Measurements from ENCODE around the gene CFAP77. TPM values are rescaled to one million over a fixed set of nuclear protein-coding genes. Genes with fewer than 3 reads are reported as not detected.
A peak's percentile ranks its signal among the peaks of the same experiment; 100 is the strongest.

The CFAP77 gene
- total and polyA plus RNA-seq, 4 donors: 0.38 TPM; not detected in 3

DNA sequence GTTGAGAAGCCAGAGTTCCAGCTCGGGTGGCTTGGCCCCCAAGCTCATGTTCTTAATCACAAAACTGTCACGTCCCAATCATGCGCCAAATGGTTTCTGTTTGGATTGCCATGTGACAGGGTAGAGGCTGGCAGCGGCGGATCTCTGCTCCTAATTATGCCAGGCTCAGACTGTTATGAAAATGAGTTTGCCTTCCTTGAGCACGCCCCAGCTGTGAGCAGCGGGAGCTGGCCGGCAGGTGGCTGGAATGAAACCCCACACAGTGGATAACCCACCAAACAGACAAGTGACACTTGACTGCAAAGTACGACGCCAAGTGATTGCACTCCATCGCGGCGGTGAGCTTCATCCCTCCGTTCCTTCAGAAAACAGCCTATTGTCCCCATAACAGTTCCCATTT, 75.4 kb downstream of the CFAP77 start:
- peaks cover 2% of the 10 kb centered on the region for H3K9me3 ChIP-seq (ENCODE audit: control insufficient read depth, low read length)
- intact Hi-C loops (cut with DNase I): no loop called here
- peaks cover 0 to 2% of the 10 kb centered on the region in 2 donors for H3K27me3 ChIP-seq (ENCODE audit: control insufficient read depth in 1 of 2, insufficient read depth in 2 of 2, low read length in 1 of 2)
- no peak for ATAC-seq (ENCODE audit: low FRiP score)
- no peak overlapping the region for H3K27ac ChIP-seq (ENCODE audit: low read depth in 1 of 2, low read length in 2 of 2)
- peak in 1 of 2 donors; percentile 4 for DNase-seq
- no peaks in the 10 kb centered on the region for H3K36me3 ChIP-seq (ENCODE audit: control insufficient read depth in 1 of 2, insufficient read depth in 2 of 2, low read length in 1 of 2)
- 56 to 66% methylated on average over 14 of the region's 14 CpGs for whole genome bisulfite sequencing, 2 donors
- H3K4me1 ChIP-seq (ENCODE audit: control insufficient read depth in 1 of 2, insufficient read depth in 2 of 2, low read length in 2 of 2): no peaks in the 10 kb centered on the region
- H3K4me3 ChIP-seq (ENCODE audit: low read length in 2 of 2): no peak overlapping the region

DNA sequence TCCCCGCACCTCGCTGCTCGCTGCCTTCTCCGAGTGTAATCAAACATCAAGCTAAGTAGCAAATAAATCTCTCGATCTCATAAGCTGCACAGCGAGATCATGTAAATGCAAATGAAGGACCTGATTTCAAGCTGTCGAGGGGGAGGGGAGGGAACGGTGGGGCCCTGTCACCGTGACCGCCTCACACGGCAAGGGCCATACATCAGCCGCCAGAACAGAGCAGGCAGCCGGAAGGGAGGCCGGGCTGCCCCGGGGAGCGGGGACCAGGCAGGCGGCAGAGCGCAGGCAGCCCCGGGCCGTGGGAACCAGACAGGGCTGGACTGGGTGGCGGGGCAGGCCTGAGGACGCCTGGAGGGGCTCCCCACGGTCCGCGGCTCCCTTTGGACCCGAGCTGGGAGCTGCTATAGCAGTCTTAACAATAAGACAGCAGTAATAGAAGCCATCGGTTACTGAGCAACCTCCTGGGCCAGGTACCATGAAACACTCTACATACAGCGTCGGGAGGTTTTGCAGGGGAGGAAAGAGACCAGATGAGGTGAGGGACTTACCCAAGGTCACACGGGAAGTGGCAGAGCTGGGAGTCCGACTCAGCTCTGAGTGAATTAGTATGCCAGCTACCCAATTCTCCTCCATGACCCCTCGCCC, 76.8 kb downstream of the CFAP77 start:
- no peak overlapping the region for H3K27ac ChIP-seq (ENCODE audit: low read depth in 1 of 2, low read length in 2 of 2)
- DNase-seq (peak in 1 of 2 donors; percentile 21), ATAC-seq (ENCODE audit: low FRiP score) (no peak)
- H3K4me3 ChIP-seq (ENCODE audit: low read length in 2 of 2): no peak overlapping the region
- H3K4me1 ChIP-seq (ENCODE audit: control insufficient read depth in 1 of 2, insufficient read depth in 2 of 2, low read length in 2 of 2): no peaks in the 10 kb centered on the region
- H3K9me3 ChIP-seq (ENCODE audit: control insufficient read depth, low read length): peaks cover 2% of the 10 kb centered on the region
- peaks cover 0 to 2% of the 10 kb centered on the region in 2 donors for H3K27me3 ChIP-seq (ENCODE audit: control insufficient read depth in 1 of 2, insufficient read depth in 2 of 2, low read length in 1 of 2)
- H3K36me3 ChIP-seq (ENCODE audit: control insufficient read depth in 1 of 2, insufficient read depth in 2 of 2, low read length in 1 of 2): no peaks in the 10 kb centered on the region
- intact Hi-C loops (cut with DNase I): no loop called here
- 18 to 19% methylated on average over 30 to 32 of the region's 32 CpGs for WGBS, 2 donors

DNA sequence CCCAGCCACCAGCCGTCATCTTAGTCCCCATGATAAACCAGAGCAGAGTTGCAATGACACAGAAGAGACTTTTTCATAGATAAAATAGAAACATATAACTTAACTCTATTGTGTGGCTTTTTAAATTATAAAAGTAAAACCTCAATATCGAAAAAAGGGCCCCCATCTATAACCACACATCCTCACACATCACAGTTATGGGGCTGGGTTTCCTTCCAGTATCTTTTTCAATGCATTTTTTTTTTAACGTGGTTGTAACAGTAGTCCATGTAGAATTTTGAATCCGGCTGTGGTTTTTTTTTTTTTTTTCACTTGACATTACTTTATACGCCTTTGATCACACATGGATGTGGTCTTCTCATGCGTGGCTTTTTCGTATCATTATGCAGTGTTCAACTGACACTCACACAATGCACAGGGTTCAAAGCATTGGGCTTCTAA, 77.4 kb downstream of the CFAP77 start:
- Histone ChIP-seq H3K27me3 (ENCODE audit: control insufficient read depth in 1 of 2, insufficient read depth in 2 of 2, low read length in 1 of 2) (peaks cover 0 to 2% of the 10 kb centered on the region in 2 donors), H3K9me3 (ENCODE audit: control insufficient read depth, low read length) (peaks cover 2% of the 10 kb centered on the region), H3K4me3 (ENCODE audit: low read length in 2 of 2) (no peak overlapping the region), H3K36me3 (ENCODE audit: control insufficient read depth in 1 of 2, insufficient read depth in 2 of 2, low read length in 1 of 2) (no peaks in the 10 kb centered on the region), H3K27ac (ENCODE audit: low read depth in 1 of 2, low read length in 2 of 2) (no peak overlapping the region), H3K4me1 (ENCODE audit: control insufficient read depth in 1 of 2, insufficient read depth in 2 of 2, low read length in 2 of 2) (no peaks in the 10 kb centered on the region)
- intact Hi-C loops (cut with DNase I): no loop called here
- 85 to 87% methylated on average over 7 of the region's 7 CpGs for WGBS, 2 donors
- DNase-seq (no peak), ATAC-seq (ENCODE audit: low FRiP score) (no peak)

DNA sequence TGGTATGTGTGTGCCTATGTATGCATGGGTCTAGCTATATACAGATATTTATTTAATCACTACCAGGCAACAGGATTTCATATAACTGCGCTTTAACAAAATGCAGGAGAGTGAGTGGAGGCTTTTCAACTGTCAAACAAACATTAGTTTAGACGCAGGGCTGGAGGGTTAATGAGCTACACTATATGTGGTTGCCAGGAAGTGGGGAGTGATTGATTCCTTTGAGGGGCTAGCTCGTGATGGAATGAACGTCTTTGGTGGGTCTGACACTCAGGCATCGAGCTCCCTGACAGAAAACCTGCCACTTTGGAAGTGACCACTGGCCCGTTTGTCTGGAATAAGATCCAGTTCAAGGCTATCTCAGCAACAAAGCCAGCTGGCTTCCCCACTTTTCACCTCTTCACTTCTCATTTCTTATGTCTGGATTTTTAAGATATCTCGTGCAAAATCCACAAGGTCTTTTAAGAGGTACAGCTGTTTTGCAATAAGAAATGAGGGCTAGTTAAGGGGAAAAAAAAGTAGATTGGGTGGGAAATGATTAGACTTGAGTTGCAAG, 78.0 kb downstream of the CFAP77 start:
- Histone ChIP-seq H3K4me3 (ENCODE audit: low read length in 2 of 2) (no peak overlapping the region), H3K36me3 (ENCODE audit: control insufficient read depth in 1 of 2, insufficient read depth in 2 of 2, low read length in 1 of 2) (no peaks in the 10 kb centered on the region), H3K27me3 (ENCODE audit: control insufficient read depth in 1 of 2, insufficient read depth in 2 of 2, low read length in 1 of 2) (peaks cover 0 to 2% of the 10 kb centered on the region in 2 donors), H3K27ac (ENCODE audit: low read depth in 1 of 2, low read length in 2 of 2) (no peak overlapping the region), H3K4me1 (ENCODE audit: control insufficient read depth in 1 of 2, insufficient read depth in 2 of 2, low read length in 2 of 2) (no peaks in the 10 kb centered on the region), H3K9me3 (ENCODE audit: control insufficient read depth, low read length) (peaks cover 2% of the 10 kb centered on the region)
- DNase-seq: peak in 1 of 2 donors; percentile 3
- intact Hi-C loops (cut with DNase I): no loop called here
- ATAC-seq (ENCODE audit: low FRiP score): no peak
- 43 to 46% methylated on average over 7 of the region's 7 CpGs for WGBS, 2 donors

DNA sequence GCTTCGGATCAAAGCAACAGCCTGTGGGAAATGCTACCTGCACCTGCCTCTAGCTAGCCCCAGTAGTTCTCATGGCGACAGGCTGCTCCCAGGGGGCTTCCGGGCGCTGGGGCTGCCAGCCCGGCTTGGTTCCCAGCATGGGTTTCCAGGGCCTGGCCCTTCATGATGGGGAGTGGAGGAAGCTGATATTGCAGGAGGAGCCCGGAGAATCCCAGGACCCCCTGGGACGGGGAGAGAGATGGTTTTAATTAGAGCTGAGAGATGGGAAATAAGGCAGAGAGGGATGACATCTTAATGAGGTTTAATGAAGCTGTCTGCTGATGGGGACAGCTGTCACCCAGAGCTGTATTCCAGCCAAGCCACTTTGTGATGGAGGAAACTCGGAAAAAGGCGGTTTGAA, 78.6 kb downstream of the CFAP77 start:
- ATAC-seq (ENCODE audit: low FRiP score) (no peak), DNase-seq (peak in 1 of 2 donors; percentile 32)
- Histone ChIP-seq H3K9me3 (ENCODE audit: control insufficient read depth, low read length) (peaks cover 2% of the 10 kb centered on the region), H3K27ac (ENCODE audit: low read depth in 1 of 2, low read length in 2 of 2) (no peak overlapping the region), H3K4me1 (ENCODE audit: control insufficient read depth in 1 of 2, insufficient read depth in 2 of 2, low read length in 2 of 2) (no peaks in the 10 kb centered on the region), H3K4me3 (ENCODE audit: low read length in 2 of 2) (no peak overlapping the region), H3K36me3 (ENCODE audit: control insufficient read depth in 1 of 2, insufficient read depth in 2 of 2, low read length in 1 of 2) (no peaks in the 10 kb centered on the region), H3K27me3 (ENCODE audit: control insufficient read depth in 1 of 2, insufficient read depth in 2 of 2, low read length in 1 of 2) (peaks cover 0 to 2% of the 10 kb centered on the region in 2 donors)
- 22 to 25% methylated on average over 9 of the region's 9 CpGs for WGBS, 2 donors
- intact Hi-C loops (cut with DNase I): no loop called here

DNA sequence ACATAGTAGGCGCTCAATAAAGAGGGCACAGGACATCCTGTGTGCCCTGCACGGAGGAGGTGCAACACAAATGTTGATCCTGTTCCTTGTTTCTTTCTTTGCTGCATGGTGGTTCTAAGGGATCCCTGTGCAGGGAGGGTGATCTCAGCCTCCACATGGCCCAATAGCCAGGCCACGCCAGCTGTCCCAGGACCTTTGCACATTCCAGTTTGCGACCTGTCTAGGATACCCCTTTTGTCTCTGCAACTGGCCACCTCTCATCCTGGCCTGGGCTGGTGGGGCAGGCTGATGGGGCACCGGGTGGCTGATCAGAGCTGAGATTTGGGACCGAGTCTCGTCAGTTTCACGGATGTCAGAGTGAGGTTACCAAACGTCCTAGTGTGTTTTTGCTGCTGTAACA, 79.5 kb downstream of the CFAP77 start:
- no peaks in the 10 kb centered on the region for H3K36me3 ChIP-seq (ENCODE audit: control insufficient read depth in 1 of 2, insufficient read depth in 2 of 2, low read length in 1 of 2)
- intact Hi-C loops (cut with DNase I): no loop called here
- H3K27me3 ChIP-seq (ENCODE audit: control insufficient read depth in 1 of 2, insufficient read depth in 2 of 2, low read length in 1 of 2): peaks cover 0 to 4% of the 10 kb centered on the region in 2 donors
- H3K4me1 ChIP-seq (ENCODE audit: control insufficient read depth in 1 of 2, insufficient read depth in 2 of 2, low read length in 2 of 2): no peaks in the 10 kb centered on the region
- no peak overlapping the region for H3K27ac ChIP-seq (ENCODE audit: low read depth in 1 of 2, low read length in 2 of 2)
- H3K9me3 ChIP-seq (ENCODE audit: control insufficient read depth, low read length): peaks cover 2% of the 10 kb centered on the region
- DNase-seq (peak in 1 of 2 donors; percentile 26), ATAC-seq (ENCODE audit: low FRiP score) (no peak)
- H3K4me3 ChIP-seq (ENCODE audit: low read length in 2 of 2): no peak overlapping the region
- 74 to 75% methylated on average over 9 of the region's 9 CpGs for WGBS, 2 donors

DNA sequence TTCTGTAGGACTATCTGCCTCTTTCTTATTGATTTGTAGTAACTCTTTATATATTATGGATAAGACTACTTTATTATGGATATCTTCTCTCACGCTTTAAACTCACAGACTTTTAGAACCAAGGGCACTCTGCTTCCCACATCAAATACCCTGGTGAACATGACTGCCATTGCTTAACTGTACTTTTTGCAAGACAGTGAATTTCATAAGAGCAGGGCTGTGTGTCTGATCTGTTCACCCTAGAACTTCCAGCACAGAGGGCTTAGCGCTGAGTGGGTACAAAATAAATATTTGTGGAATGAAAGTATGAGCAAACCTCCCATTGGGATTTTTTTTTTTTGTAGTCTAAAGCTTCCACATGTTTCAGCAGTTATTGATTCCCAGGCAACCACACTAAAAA, 84.8 kb downstream of the CFAP77 start:
- Histone ChIP-seq H3K4me3 (ENCODE audit: low read length in 2 of 2) (no peak overlapping the region), H3K9me3 (ENCODE audit: control insufficient read depth, low read length) (no peaks in the 10 kb centered on the region), H3K27ac (ENCODE audit: low read depth in 1 of 2, low read length in 2 of 2) (no peak overlapping the region), H3K27me3 (ENCODE audit: control insufficient read depth in 1 of 2, insufficient read depth in 2 of 2, low read length in 1 of 2) (peaks cover 0 to 2% of the 10 kb centered on the region in 2 donors), H3K36me3 (ENCODE audit: control insufficient read depth in 1 of 2, insufficient read depth in 2 of 2, low read length in 1 of 2) (no peaks in the 10 kb centered on the region), H3K4me1 (ENCODE audit: control insufficient read depth in 1 of 2, insufficient read depth in 2 of 2, low read length in 2 of 2) (no peaks in the 10 kb centered on the region)
- WGBS, 2 donors: 65 to 73% methylated on average over 2 of the region's 2 CpGs
- intact Hi-C loops (cut with DNase I): no loop called here
- DNase-seq: no peak
- no peak for ATAC-seq (ENCODE audit: low FRiP score)

DNA sequence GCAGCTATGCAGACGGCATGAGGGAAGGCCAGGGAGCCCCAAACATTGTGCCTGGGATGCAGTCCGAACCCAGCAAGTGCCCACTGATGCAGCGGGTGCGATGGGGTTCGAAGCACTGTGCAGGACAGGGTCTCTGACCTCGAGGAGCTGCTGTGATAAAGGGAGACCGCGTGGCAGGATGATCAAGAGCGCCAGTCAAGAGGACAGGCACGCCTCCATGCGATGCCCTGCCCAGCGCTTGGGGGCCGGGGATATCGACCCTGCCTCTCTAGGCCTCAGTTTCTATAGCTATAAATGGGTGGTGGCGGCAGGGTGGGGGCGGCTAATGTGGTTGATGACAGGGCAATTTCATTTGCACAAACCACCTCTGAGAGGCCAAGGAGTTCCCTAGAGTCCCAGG, 87.7 kb downstream of the CFAP77 start:
- Histone ChIP-seq H3K4me3 (ENCODE audit: low read length in 2 of 2) (no peak overlapping the region), H3K27me3 (ENCODE audit: control insufficient read depth in 1 of 2, insufficient read depth in 2 of 2, low read length in 1 of 2) (peaks cover 0 to 2% of the 10 kb centered on the region in 2 donors), H3K27ac (ENCODE audit: low read depth in 1 of 2, low read length in 2 of 2) (no peak overlapping the region), H3K4me1 (ENCODE audit: control insufficient read depth in 1 of 2, insufficient read depth in 2 of 2, low read length in 2 of 2) (no peaks in the 10 kb centered on the region), H3K36me3 (ENCODE audit: control insufficient read depth in 1 of 2, insufficient read depth in 2 of 2, low read length in 1 of 2) (no peaks in the 10 kb centered on the region), H3K9me3 (ENCODE audit: control insufficient read depth, low read length) (no peaks in the 10 kb centered on the region)
- ATAC-seq (ENCODE audit: low FRiP score) (no peak), DNase-seq (no peak)
- WGBS, 2 donors: 89 to 90% methylated on average over 16 of the region's 16 CpGs
- intact Hi-C loops (cut with DNase I): no loop called here
